Bronchial smooth muscle cell (primary cell): ENCODE results near the gene CCDC150. TPM values are rescaled to one million over a fixed set of nuclear protein-coding genes. Genes with fewer than 3 reads are reported as not detected.

Experiments used
- total RNA-seq: library from RNA; depleted of rRNA; stranded (reverse); fragments of >200 nt; gene quantifications from 2 replicates; pipeline ENCODE4 v1.2.1, GENCODE V29; 2014

Gene CCDC150
- 3.3 and 5.2 TPM in 2 replicates for total RNA-seq

GRCh38 chr2:196639180-196640030 is at the start of gene CCDC150:
TSS of gene CCDC150 (plus strand) at chr2:196639715. CDS start at chr2:196639767, 52 bp downstream.

GRCh38 chr2:196592911-196593881 is 46.3 kb upstream of the CCDC150 start, which contains the start of gene HECW2:
TSS of gene HECW2 (minus strand) at chr2:196593554.

Other genes with a start within 250 kb of the CCDC150 start
- 4.0 and 6.1 TPM in 2 replicates for gene HECW2, start 46.2 kb upstream of the CCDC150 start, total RNA-seq
- gene GTF3C3, start 160.0 kb downstream of the CCDC150 start, total RNA-seq, result 26.4 and 37.7 TPM in 2 replicates
- gene C2orf66, start 169.6 kb downstream of the CCDC150 start, total RNA-seq, result under 0.01 TPM in 1 of 2 replicates, not detected in the other